Myocyte (in vitro differentiated cells): ENCODE results near the gene TANGO2. TPM values are rescaled to one million over a fixed set of nuclear protein-coding genes. Genes with fewer than 3 reads are reported as not detected.
A peak's percentile ranks its signal among the peaks of the same experiment; 100 is the strongest.

Source experiments
- DNase-seq: peaks from one replicate; pipeline ENCODE4 v3.0.0-alpha.2; 2012; ENCODE audit warnings: low read depth
- total RNA-seq: library from RNA; depleted of rRNA; stranded (reverse); fragments of >200 nt; gene quantifications from 2 replicates; pipeline ENCODE4 v1.2.3, GENCODE V29; 2014

TANGO2 gene
- total RNA-seq, 1 donor from 2014 or later: 39.0 TPM

DNA sequence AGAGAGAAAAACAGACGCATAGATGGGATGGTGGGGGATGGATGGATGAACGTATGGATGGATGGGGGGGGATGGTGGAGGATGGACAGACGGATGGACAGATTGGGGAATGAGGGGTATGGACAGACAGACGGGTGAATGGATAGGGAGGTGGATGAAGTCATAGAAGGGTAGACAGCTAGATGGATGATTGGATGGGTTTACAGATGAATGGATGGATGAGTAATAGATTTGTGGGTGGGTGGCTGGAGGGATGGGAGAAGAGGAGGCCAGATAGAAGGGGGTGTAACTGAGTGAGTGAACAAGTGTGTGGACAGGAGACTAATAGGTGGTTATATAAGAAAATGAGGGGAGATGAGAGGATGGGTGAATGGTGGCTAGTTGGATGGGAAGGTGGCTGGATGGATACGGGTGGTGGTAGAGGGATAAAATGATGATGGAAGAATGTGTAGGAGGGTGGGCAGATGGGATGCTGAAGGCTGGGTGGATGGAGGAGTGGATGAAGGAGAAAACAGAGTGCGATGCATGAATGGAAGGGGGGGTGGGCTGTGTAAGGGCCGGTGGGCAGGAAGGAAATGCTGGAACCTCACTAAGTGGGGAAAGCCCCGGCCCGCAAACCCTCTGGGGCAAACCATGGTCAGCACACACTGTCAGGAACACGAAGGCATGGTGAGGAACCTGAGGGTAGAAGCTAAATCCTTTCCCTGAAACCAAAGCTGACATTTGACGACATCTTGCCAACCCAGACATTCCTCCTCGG lies 25.9 kb upstream of the TANGO2 start:
- DNase-seq: no peak

DNA sequence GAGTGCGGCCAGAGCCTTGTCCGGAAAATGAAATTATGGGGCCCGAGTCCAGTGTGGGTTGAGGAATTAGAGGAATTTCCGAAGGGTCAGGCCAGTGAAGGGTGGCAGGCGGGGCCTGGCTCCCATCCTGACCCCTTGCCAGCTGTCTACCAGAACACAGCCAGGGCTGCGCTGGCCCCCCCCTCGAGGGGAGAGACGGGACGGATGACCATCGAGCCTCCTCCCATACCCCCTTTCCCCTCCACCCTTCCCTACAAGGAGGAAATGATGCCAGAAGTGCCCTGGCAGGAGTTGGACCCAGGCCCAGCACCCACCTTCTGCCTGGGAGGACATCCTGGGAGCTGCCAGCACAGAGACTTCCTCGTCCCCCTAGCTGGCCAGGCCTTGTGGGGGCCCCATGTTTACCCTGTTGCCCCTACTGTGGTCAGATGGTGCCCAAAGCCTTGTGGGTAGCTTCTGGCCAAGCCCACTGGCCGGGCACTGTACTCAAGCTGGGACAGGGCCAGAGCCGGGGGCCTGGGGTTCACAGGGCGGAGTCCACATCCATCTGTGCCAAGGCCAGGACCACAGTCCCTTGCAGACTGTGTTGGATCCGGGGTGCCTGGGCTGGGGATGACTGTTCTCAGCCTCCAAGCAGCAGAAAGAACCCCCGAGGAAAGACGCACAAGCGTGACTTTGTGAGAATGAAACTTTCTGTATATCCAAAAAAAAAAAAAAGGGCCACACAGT lies 25.1 kb upstream of the TANGO2 start:
- DNase-seq: peak; percentile 60

DNA sequence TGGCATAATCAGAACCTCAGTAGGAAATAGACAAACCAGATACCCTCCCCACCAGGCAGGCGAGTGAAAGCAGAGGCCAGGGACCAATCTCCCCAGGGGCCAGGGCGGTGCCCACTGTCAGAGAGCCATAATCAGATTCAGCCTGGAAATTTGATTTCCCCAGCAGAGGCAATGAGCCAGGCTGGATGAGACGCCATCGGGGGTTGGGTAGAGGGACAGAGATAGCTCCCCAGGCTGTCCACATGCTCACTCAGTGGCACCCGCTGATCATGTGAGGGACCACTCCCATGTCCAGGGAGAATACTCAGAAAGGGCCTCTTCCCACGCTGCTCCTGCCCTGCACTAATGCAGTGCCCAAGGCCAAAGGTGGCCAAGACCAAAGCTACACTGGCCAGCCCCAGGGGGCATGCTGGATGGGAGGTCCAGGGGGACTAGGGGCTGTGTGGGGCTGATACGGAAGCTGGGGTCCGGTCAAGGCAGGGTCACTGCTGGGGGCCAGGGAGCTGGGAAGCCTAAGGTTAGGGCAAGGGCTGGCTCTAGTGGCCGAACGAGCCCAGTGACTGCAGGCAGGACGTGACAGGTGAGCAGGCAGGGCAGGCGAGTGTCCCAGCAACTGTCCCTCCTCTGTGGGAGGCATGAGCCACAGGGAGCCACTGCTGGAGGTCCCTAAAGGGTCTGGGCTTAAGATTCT lies 24.1 kb upstream of the TANGO2 start:
- peak; percentile 49 for DNase-seq

DNA sequence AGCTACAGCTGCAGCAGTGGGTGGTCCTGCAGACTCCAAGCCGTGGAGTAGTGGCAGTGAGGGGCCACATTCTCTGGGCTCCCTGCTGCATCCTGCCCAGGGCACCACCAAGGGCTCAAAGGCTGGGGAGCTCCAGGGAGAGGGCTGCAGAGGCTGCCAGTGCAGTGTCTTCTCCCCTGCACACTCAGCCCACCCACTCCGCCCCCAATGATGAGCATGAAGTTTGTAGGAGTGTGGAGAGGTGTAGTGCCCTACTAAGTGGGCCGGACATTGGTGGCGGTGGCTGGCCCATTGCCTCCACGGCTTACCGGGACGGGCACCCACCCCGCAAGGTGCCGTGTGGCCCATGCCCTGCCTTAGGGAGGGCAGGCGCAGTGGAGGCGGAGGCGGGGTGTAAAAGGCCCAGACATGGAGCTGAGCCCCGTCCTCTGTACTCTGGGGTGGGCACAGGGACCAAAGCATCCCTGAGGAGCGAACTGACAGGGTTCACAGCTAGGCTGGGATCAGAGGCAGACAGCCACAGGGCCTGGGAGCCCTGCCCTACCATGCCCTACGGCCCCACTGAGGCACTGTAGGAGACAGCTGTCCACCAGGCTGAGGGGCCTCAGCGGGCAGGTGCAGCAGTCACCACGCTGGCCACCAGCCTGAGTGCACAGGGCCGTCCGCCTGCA lies 23.2 kb upstream of the TANGO2 start:
- no peak for DNase-seq

DNA sequence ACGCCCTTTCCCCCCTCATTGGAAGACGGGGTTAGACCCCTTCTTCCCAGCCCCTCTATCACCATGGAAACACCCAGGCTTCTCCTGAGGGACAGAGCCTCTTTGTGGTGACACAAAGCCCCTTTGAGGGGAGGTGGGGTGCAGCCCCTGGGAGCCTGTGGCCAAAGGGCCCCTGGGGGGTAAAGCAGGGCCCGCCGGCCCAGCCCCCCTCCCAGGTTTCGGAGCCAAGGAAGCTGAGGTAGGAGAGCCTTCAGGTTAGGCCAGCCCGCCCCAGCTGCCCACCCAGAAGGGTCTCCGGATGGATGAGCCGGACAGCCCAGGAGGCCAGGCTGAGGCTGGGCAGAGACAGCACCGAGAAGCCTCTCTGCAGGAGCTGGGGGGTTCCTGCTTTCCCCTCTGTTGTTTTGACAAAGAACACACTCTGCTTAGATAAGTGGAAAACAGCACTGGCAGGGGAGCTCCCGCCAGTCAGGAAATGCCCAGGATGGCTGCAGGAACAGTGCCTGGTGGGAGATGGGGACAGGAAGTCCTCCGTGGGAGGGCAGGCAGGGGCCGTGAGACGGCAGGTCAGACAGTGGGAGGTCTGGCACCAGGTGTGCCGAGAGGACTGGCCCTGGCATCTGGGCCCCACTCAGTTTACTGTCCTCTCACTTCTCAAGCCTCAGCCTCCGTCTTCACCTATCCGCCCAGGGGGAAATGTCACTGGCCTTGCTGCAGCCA lies 22.5 kb upstream of the TANGO2 start:
- no peak for DNase-seq

DNA sequence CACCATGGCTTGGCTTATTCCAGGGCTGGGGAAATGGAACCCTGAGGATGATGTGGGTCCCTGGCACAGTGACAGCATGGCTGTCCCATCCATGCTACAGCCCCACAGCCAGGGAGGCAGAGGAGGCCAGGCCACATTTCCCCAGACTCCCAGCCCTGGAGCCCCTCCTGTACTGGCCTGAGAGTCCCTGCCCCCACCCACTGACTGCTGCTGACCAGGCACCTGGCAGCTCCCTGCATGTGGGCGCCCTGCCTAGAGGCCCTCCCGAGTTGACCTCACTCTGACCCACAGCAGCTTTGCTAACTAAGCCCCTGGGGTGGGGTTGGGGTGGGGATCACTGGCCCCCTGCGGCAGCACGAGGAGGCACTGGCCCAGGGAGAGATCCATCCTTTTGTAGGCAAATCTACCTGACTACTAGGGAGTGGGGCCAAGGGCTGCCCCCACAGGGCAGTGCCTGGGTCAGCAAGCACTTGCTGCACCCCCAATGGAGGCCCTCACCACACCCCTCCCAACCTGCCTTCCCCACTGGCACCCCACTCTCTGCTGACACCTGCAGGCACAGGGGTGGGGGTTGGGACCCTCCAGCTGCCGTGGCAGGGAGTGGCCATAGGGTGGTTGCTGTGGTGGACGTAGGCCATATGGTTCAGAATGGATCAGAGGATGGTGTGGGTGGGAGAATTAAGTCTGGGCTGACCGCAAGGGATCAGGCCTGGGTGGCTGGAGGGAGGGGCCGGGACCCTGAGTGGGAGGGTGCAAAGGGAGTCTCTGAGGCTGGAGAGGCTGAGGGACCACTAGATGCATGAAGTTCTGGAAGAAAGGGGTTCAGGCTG lies 21.7 kb upstream of the TANGO2 start:
- no peak for DNase-seq

DNA sequence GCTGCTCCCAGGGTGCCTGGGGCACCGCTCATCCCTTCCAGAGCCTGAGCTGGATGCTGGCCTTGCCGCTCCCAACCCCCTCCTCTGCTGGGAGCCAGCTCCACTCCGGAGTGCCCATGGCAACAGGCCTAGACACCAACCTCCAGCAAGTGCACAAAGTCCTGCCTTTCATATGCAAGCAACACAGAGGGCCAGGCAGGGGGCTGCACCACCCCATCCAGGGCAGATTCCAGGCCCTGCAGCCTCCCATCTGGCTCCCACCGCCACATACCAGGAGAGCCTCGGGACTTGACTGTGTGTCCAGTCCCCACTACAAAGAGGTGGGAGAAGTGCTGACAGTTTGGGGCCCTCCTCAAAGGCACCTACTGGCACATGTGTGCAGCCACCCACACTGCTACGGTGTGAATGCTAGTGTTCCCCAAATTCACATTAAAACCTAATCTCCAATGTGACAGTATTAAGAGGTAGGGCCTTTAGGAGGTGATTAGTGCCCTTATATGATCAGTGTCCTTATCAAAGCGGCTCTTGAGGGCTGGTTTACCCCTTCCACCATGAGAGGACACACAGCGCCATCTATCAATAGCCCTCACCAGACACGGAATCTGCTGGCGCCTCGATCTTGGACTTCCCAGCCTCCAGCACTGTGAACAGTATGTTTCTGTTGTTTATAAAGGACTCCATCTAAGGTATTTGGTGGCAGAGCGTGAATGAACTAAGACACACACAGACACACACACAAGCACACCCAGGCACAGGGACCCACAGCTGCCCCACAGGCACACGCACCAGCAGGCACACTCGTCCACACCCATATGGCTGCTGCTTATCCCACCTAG lies 20.4 kb upstream of the TANGO2 start:
- no peak for DNase-seq

DNA sequence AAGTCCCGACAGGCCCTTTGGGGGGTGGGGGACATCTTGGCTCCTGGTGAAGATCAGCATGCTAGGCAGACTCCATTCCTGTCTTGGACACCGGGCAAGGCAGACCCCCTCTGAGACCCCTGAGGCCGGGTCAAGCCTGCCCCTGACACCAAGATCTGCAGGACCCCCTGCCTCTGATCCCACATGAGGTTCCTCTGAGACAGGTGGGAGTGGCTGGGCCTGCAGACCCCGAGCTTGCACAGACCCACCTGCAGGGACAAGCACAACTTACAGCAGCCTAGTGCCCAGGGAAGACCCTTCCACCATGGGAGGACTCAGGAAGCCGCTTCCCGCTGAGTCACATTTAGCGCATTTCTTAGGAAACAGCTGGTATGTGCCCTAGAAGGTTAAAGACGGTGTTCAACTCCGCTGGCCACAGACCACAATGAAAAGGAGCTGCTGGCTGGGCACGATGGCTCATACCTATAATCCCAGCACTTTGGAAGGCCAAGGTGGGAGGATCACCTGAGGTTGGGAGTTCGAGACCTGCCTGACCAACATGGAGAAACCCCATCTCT lies 19.8 kb upstream of the TANGO2 start:
- peak; percentile 42 for DNase-seq

DNA sequence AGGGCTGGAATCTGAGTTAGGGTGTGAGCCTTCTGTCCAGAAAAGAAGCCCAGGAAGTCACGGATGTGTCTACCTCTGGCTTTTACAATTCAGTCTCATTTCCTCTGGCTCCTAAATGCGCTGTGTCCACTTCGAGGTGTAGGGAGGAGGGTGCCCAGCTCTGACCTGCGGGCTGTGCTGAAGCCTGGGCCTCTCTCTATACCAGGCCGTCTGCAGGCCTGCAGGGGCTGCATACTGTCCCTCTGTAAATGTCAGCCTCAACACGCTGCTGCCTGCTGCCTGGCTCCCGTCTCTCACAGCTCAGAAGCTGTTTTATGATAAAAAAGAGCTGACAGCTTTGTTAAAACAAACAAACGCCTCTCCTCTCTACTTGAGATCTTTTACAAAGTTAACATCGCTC lies 18.8 kb upstream of the TANGO2 start:
- DNase-seq: no peak

DNA sequence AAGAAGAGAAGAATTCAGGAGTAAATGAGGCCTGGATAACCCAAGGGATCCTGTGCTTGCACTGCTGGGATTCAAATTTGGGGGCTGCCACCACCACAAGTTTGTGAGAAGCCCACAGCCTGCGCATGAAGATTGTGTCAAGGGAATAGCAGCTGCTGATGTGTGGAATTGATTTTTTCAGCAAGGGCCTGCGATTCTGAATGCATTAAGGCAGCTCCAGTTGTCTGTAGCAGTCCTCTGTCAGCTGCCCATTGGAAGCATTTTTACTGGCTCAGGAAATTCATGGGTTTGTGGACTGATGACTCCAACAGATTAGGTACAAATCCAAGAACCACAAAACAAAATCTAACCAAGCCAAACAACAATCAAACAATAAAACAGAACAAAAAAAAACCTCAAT lies 18.3 kb upstream of the TANGO2 start:
- DNase-seq: peak; percentile 68

DNA sequence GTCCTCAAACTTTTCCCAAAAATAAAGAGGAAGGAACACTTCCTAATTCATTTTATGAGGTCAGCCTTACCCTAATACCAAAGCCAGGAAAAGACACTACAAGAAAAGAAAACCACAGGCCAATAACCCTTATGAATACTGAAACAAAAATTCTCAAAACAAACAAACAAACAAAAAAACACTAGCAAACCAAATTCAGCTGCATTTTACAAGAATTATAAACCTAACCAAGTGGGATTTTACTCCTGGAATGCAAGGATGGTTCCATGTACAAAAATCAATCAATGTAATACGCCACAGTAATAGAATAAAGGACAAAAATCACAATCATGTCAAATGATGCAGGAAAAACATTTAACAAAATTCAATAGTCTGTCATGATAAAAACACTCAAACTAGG lies 17.6 kb upstream of the TANGO2 start:
- no peak for DNase-seq

DNA sequence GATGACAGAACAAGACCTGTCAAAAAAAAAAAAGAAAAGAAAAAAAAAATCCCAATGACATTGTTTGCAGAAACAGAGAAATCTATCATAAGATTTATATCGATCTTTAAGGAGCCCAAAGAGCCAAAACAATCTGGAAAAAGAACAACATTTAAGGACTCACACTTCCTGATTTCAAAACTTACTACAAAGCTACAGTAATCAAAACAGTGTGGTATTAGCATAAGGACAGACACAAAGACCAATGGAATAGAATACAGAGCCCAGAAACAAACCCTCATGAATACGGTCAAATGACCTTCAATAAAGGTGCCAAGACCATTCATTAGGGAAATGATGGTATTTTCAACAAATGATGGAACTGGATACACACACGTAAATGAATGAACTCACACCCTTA lies 16.4 kb upstream of the TANGO2 start:
- no peak for DNase-seq

DNA sequence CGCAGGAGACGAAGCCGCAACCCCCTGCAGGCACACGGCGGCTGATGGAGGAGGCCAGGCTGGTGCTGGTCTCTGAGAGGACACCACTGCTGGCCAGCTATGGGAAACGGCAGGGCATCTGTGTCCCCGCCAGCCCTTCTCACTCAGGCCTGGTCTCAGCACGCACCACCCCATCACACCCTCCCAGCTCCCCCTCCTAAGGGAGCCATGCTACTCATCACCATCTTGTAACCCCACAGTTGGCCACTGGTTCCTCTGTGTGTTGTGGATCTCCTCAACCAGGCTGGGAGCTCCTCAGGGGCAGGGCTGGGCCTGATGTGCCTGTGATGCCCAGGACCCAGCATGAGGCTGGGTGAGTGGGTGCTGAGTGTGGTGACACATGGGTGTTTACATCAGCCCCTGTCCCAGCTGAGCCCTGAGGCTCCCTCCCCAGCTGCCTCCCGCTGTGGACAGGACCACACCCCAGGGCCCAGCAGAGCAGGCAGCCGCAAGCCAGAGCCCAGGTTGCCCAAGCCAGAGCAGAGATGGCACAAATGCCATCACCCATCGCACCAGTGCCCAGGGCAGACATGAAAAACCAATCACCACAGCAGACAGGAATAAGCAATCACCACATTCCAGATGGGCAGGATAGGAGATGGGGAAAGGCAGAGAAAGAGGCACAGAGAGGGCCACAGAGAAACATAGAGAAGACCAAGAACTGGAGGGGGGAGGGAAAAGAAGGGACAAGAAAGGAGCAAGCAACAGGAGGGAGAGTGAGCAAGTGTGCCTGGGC lies 12.5 kb upstream of the TANGO2 start:
- no peak for DNase-seq

DNA sequence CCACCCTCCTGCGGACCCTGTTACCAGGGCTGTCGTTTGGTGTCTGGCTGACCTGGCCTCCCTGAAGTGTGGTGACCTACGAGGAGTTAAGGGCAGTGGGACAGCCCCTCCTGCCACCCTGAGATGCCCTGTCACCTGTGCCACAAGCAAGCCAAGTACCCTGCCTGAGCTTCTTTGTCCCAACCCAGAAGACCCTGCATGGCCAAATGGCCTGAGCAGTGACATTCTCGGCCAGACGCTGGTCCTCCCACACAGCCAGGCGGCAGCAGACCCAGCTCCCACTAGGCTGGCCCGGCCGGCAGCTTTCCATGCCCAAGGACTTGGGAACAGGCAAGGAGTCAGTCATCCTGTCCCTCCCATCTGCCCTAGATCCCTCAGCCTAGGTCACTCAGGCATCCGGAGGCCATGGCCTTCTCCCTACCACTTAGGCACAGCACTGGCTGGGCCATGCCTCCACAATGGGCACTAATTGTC lies 11.9 kb upstream of the TANGO2 start:
- DNase-seq: no peak

DNA sequence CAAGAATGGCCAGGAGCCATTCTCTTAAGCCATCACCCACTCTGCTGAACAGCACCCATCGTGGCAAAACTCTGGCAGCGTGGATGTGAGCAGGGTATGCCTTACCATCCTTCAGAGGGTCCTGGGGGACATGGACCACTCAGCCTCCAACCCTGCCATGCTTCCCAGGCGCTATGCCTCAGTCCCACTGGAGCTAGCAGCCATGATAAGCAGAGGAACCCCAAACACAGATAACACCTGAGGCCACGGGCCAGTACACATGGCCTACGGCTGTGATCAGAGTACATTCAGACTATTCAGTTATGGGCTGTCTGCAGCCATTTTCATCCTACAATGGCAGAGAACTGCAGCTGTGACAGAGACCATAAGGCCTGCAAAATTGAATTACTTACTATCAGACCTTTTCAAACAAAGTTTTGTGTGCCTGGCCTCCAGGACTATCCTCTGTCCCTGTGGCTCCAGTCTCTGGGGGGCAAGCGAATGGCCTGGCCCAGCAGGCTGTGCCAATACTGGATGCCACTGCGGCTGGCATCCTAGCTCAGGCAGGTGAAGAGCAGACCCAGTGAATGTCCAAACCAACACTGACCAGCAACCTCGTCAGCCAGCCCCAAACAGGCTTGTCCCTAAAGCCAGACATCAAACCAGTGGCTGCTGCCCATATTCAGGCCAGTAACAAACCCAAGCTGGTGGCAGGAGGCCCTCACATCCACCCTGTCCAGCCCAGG lies 11.2 kb upstream of the TANGO2 start:
- no peak for DNase-seq

DNA sequence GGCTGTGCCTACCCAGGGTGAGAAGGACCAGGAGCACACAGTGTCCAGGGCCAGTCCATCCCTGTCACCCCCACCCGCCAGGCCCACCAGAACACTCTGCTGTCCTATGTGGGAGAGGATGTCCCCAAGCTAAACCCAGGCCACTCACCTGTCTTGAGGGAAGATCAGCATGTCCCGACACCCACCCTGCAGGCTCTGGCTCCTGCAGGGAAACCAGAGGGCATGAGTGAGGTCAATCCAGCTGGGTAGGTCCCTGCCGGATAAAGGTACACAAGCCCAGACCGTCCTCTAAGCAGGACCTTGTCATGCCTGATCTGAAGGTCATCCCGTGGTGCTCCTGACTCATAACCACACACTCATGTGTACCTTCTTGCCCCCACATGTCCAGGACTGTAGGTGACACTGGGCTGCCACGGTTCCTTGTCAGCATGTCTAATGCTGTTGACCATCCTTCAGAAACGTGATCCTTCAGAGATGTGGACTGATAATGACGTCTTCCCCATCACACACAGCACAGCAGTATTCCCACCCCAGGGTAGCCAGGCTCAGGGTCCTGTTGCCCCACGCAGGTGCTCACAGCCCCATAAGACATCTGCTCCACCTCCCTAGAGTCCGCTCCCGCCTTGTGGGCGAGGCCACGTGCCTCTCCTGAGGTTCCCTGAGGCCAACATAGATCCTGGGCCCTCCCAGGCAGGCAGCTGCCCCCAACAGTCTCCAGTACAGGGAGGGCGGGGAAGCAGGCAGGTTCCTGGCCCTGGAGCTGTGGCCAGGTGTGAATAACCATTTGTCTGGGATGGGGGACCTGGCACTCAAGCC lies 10.4 kb upstream of the TANGO2 start:
- DNase-seq: no peak
